Hematopoietic multipotent progenitor cell treated with erythropoietin and hydrocortisone succinate and interleukin-3 and kit ligand, for 17 days (in vitro differentiated cells): Measurements from ENCODE around the gene ELOA.
"Not testable (repeated sequence)": the region's sequence is repeated elsewhere in the genome, so short reads cannot be mapped to it uniquely, and the experiment has no call there.

Source experiments
- DNase-seq: peaks from one replicate; pipeline ENCODE4 v3.0.0-alpha.2; 2015; ENCODE audit warnings: low spot score

Gene ELOA

GRCh38 chr1:23743287-23744152 is at the start of gene ELOA:
Gene ELOA (plus strand): TSS chr1:23743471. CDS start chr1:23743504, 33 bp downstream.
- peak; percentile 37 for DNase-seq

GRCh38 chr1:23693599-23693998 is 49.7 kb upstream of the ELOA start:
- DNase-seq = no peak

- no peak for DNase-seq
These were observed 48.9 kb upstream of the ELOA start for GRCh38 chr1:23694371-23694770.

GRCh38 chr1:23695667-23696066 is 47.6 kb upstream of the ELOA start:
- no peak for DNase-seq

GRCh38 chr1:23696335-23696989 is 46.8 kb upstream of the ELOA start:
- no peak for DNase-seq

- no peak for DNase-seq
These were observed 44.8 kb upstream of the ELOA start for GRCh38 chr1:23698466-23698865.

- no peak for DNase-seq
These were observed 43.7 kb upstream of the ELOA start for GRCh38 chr1:23699280-23700179.

DNA sequence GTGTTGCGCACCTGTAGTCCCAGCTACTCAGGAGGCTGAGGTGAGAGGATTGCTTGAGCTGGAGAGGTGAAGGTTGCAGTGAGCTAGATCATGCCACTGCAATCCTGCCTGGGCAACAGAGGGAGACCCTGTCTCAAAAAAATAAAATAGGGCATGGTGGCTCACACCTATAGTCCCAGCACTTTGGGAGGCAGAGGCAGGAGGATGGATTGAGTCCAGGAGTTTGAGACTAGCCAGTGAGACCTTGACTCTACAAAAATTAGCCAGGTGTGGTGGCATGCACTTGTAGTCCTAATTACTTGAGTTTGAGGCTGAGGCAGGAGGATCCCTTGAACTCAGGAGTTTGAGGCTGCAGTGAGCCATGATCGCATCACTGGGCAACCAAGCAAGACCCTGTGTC is 42.0 kb upstream of the ELOA start:
- no peak for DNase-seq

DNA sequence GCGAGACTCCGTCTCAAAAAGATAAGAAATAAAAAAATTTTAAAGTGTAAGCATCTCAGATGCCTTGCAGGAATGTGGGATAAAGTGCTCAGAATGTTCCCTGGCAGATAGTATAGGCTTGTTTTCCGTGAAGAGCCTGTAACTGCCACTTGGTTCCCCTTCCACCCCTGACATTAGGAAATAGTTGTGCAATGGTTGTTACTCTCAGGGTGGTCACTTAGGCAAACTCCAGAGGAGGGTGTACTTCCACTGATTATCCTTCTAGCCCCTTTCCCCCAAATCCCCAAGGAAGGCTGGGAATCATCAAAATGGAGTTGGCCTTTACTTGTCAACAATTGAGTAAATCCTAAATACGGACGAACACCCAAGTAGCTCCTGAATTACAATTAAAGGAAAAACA is 41.3 kb upstream of the ELOA start:
- DNase-seq = no peak

GRCh38 chr1:23704834-23705495 is 38.3 kb upstream of the ELOA start:
- no peak for DNase-seq

DNA sequence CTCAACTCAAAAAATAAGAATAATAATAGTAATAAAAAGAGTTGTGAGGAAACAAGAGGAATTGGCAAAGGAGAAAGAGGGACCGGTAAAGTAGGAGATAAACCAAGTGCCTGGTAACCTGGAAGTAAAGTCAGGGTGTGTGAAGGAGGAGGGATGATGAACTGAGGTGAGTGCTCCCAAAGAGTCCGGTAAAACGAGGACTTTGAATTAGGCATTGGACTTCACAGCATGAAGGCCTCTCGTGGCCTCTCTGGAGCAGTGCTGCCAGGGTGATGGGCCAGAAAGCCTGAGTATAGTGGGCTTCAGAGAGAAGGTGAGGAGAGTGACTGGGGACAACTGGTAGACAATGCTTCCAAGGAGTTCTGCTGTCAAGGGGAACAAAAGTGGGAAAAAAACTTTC is 34.0 kb upstream of the ELOA start:
- no peak for DNase-seq

DNA sequence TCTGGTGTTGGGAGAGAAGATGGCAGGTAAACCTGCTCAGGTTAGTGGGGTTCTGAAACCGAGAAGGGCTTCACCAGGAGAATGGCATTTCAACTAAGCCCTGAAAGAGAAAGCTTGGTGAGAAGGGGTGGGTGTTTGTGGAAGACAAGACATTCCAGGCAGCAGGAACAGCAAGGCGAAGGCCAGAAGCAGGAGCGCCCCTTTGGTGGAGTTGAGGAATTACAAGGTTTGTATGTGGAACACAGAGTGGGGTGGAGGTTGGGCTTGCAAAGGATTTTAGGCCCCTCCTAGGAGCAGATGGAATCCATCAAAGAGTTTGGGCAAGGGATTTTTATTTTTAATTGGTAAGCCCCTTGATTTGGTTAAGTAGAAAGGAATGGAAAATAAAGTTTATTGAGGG is 24.8 kb upstream of the ELOA start:
- DNase-seq = peak; percentile 19

DNA sequence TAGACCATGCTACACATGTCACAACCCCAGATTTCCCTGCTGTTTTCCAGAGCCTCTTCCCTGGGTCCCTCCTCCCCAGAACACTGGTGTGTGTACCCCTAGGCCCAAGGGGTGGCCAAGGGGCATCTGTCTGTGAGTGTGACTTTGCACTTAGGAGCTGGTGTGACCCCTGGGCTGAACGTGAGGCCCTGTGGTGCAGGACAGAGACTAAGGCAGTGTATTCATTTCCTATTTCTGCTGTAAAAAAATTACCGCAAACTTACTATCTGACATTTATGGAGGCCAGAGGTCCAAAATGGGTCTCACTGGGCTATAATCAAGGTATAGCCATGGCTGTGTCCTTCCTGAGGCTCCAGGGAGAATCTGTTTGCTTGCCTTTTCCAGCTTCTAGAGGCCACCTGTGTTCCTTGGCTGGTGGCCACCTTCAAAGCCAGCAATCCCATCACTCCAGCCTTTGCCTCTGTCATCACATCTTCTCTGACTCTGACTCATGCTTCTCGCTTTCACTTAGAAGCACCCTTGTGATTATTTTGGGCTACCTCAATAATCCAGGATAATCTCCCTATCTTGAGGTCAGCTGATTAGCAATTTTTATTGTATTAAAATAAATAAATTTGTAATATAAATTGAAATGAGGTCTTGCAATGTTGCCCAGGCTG is 24.0 kb upstream of the ELOA start:
- DNase-seq = no peak

DNA sequence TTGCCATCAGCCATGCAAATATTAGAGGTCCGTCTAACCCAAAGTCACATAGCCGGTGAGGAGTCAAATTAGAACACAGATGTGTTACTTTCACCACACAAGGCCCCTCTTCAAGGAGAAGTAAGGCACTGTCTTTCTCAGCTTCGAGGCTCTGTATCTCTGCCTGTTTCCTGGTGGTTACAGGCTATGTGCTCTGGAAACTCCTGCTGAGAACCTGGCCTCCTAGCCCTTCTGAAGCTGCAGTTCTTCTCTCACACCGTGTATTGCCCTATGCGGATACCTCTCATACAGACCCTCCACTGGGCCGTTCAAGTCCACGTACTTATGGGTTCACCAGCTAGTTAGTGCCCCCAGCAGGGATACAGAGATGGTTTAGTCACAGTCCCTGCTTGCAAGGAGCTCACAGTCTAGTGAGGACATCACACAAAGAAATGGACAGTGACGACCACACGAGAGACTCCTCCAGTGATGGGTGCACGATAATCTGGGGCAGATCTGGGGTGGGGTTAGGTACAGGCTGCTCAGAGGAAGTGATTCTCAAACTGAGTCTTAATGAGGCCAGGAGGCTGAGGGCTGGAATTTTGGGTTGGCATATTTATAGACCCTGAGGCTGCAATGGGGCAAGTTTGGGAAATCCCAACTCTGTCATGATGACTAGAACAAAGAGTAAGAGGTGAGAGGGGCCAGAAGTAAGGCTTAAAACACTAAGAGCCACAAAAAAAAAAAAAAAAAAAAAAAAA is 22.8 kb upstream of the ELOA start:
- no peak for DNase-seq

DNA sequence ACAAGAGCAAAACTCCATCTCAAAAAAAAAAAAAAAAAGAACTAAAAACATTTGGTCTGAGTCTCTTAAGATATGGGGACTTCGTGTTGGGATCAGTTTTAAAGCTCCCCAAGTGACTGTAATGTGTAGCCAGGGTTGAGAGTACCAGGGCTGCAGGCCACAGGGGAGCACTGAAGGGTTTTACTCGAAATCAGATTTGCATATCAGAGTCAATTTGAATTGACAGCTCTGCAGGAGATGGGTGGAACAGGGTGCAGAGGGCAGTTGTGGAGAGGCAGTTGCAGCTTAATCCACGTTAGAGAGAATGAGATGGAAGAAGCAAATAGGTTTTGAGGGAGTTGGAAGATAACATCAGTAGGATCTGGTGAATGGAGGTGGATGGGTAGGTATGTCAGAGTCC is 20.6 kb upstream of the ELOA start:
- no peak for DNase-seq

- no peak for DNase-seq
These were observed 16.6 kb upstream of the ELOA start for GRCh38 chr1:23726686-23727085.

DNA sequence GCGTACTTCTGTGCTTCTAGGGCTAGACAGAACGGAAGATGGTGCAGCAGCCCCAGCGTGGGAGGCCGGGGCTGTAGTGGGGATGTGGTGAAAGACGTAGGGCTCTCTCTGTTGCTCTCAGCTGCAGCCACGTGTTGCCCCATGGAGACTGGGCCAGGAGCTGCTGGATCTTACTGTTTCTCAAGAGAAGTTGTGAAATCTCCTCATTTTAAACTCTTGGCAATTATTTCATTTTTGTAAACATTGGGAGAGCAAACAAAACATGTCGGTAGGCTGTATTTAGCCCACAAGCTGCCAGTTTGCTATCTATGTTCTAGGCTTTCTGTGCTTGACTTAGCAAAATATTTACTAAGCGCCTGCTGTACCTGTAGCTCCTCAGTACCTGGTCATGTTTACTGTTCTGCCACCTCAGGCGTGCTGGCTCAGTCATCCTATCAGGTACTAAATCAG is 15.9 kb upstream of the ELOA start:
- DNase-seq = no peak

GRCh38 chr1:23732363-23733224 is 10.7 kb upstream of the ELOA start:
- no peak for DNase-seq

- not testable (repeated sequence) for DNase-seq
These were observed 10.0 kb upstream of the ELOA start for GRCh38 chr1:23733281-23733680.
